ENCODE results near the gene GBE1. TPM values are rescaled to one million over a fixed set of nuclear protein-coding genes. Genes with fewer than 3 reads are reported as not detected.

GBE1 gene
- total RNA-seq, 1 experiment from 2014 or later: 35.1 TPM

DNA sequence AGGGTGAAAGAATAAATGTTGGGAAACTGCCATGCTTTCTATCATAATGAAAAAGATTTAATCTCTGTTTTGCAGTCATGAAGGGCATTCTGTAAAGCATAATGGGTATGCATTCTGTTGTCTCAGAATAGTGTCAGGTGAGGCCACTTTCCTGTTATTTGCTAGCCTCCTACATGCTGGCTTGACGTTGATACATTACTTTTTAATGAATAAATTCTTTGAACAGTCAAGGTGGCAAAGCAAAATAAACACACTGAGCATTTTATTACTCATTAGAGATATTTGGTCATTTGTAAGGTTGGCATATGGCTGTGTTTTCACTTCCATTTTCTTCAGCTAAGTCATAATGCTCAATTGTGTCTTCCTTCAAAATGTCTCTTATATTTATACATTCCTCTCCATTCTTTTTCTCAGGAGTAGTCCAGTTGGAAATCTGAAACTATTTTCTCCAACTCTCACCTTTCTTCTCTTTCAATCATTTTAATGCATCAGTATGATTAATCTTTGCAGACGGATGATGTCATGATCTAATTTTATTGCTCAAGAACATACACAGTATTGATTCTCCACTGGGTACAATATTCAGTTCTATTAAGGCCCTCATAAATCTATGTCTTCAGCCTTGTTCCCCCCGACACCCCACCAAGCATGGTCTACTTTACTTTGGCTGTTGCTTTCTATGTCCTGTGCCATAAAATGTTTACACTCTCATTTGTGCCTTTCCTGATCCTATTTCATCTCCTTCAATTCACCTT, 290.7 kb downstream of the GBE1 start:
- no peak for DNase-seq (ENCODE audit: low read depth)

- no peak for DNase-seq (ENCODE audit: low read depth)
Measured at GRCh38 chr3:81468391-81468790, 293.1 kb downstream of the GBE1 start.

- no peak for DNase-seq (ENCODE audit: low read depth)
Measured at GRCh38 chr3:81466201-81466560, 295.3 kb downstream of the GBE1 start.

DNA sequence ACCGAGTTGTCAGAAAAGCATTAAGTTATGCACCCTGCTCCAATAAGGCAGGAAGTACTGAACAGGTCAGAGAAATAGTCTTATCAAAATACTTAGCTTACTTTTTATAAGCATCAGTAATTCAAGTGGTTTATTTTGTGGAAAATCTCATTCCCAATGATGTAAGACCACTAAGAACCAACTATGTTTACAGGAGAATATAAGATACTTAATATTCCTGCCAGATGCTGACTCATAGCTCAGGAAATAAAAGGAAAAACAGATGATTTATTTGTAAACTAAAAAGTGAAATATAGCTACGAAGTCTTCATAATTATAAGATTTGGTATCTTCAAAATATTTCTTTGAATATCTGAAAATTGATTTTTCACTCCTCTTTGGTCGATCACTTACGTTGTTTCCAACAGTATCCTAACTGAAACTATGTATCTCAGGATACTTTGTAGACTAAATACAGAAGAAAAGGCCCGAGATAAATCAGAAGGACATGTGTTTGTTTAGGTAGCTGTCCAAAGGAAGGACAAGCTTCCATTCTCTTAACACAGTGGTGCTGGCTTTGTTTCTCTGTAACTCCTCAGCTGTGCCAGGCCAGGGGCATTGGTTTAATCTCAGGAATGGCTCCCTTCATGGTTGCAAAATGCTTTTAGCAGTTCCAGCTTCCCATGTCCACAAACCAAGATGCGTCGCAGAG, 295.8 kb downstream of the GBE1 start:
- no peak for DNase-seq (ENCODE audit: low read depth)

GRCh38 chr3:81463781-81464180, 297.7 kb downstream of the GBE1 start:
- no peak for DNase-seq (ENCODE audit: low read depth)

GRCh38 chr3:81462921-81463320, 298.5 kb downstream of the GBE1 start:
- DNase-seq (ENCODE audit: low read depth): no peak

- no peak for DNase-seq (ENCODE audit: low read depth)
Measured at GRCh38 chr3:81459733-81460132, 301.7 kb downstream of the GBE1 start.

DNA sequence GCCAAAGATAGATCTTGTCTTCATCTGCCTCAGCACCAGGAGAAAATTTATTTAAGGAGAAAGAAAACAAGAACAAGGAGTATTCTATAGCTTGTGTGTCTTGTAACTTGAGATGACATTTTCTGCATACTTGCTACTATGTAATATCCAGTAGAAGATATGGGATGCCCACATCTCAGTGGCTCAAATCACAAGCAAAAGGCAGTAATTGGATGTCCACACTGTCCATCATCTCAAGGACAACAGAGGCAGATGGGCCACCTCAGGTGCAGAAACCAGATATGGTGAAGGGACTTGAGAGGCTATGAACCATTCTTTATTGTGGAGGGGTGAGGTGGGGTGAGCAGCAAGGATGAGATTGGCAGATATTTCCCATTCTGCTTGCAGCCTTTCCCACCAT, 309.0 kb downstream of the GBE1 start:
- no peak for DNase-seq (ENCODE audit: low read depth)

DNA sequence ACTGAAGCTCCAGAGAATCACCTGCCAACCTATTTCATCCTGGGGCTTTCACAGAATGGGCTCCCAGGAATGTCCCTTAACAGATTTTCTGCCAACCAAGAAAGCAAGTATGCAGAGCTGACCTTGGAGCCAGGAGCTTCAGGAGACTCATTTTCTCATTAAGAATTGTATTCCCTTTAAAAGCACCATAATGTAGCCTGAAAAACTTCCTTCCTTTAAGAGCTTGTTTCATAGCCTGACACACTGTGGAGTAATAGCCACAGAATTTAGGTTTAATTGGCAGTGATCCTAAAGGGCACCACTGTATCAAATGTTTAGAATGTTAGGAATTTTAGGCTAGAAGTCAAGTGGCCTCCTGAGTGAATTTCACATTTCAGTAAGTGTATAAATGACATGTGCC, 309.8 kb downstream of the GBE1 start:
- DNase-seq (ENCODE audit: low read depth): peak; percentile 65

DNA sequence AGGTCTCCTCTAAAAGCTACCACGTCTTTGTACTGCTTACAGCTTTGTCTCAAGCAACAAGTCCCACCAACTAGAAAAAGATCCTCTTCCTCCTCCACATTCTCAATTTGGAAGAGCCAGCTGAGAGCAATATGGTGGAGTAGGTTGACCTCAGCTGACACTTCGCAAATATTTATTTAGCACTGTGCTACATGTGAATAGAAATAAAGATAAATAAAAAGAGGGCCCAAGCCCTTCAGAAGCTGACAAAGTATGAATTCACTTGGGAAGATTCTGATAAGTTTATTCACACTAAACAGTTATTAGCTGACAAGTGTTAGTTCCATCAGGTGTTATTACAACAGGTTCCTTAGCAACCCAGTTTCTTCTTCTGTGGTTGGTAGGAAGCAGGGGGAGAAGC, 310.3 kb downstream of the GBE1 start:
- DNase-seq (ENCODE audit: low read depth): no peak

DNA sequence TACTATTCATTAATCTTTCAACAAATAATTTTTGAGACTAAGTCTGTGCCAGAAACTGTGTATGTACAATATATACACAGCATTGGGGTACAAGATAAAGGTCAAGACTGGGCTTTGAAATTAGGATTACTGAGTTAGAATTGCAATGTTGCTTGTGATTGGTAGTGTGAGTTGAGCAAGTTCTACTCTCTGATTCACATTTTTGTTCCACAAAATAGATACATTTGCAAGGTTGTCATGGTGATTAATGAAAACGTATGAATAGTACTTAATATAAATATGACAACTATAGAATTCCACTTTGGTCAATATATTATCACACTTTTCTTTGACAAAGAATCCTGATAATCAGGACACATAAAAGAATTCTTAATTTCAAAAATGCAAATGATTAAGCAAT, 314.6 kb downstream of the GBE1 start:
- no peak for DNase-seq (ENCODE audit: low read depth)

DNA sequence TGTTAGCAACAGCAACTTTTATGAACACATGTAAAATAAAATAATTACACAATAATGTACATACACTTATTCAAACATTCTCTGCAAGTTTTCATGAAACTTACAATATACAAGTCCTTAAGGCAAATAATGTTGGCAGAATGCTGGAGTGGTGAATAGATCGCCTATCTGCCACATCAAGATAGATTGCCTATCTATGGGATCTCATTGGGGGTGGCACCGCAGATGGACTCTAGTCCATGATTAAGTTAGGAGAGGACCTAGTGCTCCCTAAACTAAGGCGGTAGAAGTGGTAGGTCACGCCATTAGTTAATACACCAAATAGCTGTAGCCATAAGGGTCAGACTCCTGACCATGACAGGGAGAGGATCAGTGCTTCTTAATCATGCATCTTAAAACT, 315.7 kb downstream of the GBE1 start:
- no peak for DNase-seq (ENCODE audit: low read depth)

GRCh38 chr3:81444817-81445460, 316.5 kb downstream of the GBE1 start:
- DNase-seq (ENCODE audit: low read depth): no peak

DNA sequence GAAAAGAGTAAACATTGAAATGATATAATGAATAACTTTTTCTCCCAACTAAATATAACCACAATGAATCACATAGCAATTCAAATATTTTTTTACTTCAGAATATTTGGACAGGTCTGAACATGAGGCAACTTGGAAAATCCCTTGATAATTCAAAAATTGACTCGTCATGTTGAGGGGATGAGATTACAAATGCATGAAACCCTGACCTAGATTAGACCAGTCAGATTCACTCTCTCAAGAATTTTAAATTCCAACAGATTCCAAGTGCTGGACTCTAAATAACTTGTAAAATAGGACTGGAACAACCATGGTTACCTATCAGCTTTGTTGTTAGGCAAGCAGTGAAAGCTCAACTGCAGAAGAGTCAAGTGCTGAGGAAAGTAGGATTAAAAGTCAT, 317.5 kb downstream of the GBE1 start:
- DNase-seq (ENCODE audit: low read depth): no peak

- DNase-seq (ENCODE audit: low read depth): no peak
Measured at GRCh38 chr3:81443457-81443782, 318.0 kb downstream of the GBE1 start.

- no peak for DNase-seq (ENCODE audit: low read depth)
Measured at GRCh38 chr3:81442758-81443456, 318.5 kb downstream of the GBE1 start.

- no peak for DNase-seq (ENCODE audit: low read depth)
Measured at GRCh38 chr3:81440661-81441060, 320.8 kb downstream of the GBE1 start.

Small RNA genes within 50 kb of the gene (small RNA-seq; reads per million reads assigned to genes)
- gene AC017015.1 (not detected), gene RNU2-28P (2.0 reads per million, percentile 82 among the genes with 10 or more reads in this experiment)
